HG03045 (cell line): Measurements from ENCODE around the gene AGPAT2.

ENCODE experiments used
- ATAC-seq: cut with Tn5 transposase; IDR thresholded peaks from one replicate; pipeline ENCODE4 v1.9.1; 2021; ENCODE audit warnings: mild to moderate bottlenecking, moderate library complexity; ENCODE audit not compliant: unreplicated experiment

Gene AGPAT2

GRCh38 chr9:136686794-136687711 is at the start of gene AGPAT2:
AGPAT2 (minus strand) TSS chr9:136687457; CDS start chr9:136687357, 100 bp downstream.
- peak; percentile 51 for ATAC-seq

DNA sequence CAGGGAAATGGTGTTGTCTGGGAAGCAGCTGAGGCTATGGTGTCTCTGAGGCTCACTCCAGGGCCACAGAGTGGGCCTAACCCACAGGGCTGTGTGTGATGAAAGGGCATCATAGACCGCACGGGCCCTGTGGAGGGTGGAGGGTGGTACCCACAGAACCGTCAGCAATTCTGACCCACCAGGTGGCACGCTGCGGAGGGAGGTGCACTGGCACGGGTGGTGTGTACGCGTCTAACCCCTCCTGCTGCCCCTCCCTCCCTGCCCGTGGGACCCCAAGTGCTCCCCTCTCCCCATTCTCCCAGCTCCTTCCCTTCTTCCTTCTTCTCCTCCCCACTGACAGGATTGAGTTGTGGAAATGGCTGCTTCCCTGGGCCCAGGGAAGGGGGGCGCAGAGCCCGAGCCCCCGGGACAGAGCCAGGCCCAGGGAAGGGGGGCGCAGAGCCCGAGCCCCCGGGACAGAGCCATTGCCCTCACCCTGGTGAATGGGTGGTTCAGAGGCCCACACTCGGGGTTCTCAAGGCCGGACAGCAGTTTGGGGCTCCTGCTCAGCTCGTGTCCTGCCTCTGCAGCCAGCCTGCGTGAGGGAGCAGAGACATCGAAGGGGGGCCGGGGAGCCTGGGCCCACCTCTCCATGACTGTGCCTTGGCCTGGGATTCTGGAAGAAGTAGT is 48.7 kb upstream of the AGPAT2 start:
- ATAC-seq: no peak

DNA sequence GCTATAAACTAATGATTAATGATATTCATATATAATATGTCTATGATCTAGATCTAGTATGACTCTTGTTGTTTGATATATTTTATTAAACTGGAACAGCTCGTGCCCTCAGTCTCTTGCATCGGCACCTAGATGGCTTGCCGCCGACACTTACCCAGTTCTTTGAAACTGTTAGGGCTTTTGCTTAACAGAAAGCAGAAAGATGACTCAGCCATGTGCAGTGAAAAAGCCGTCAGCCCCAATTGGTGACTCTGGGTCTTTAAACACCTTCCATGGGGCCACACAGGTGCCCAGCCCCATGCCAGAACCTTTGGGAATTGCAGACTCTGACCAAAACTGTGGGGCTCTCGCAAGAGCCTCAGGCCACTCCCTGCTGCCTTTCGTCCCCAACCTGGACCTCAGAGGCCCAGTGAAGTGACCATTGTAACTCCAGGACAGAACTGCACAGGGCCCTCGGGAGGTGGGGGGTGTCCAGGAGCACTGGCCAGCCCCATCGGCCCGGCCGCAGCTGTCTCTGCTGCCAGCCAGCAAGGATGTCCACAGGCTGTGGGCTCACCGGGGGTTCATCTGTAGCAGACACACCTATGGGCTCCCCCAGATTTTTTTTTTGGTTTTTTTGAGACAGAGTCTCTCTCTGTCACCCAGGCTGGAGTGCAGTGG is 47.7 kb upstream of the AGPAT2 start:
- no peak for ATAC-seq

- no peak for ATAC-seq
Observed at GRCh38 chr9:136733611-136734010, 46.4 kb upstream of the AGPAT2 start.

- no peak for ATAC-seq
Observed at GRCh38 chr9:136732444-136733178, 45.4 kb upstream of the AGPAT2 start.

- no peak for ATAC-seq
Observed at GRCh38 chr9:136729926-136730325, 42.7 kb upstream of the AGPAT2 start.

DNA sequence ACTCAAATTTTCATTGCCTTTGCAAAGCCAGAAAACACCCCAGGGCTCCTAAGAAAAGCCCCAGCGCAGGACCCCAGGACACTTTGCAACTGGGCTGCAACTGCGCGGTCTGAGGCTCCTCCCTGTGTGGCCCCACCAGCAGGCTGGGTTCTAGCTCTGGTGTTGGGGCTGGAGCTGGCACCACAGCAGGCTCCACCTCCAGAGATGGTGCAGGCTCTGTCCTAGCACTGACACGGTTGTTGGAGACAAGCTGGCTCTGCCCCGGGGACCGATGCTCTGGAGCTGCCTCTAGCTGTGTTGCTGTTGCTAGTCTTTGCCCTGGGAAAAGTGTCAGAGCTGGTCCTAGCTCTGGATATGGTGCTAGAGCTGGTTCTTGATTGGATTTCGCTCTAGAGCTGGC is 41.9 kb upstream of the AGPAT2 start:
- ATAC-seq: no peak

- ATAC-seq: peak; percentile 18
Observed at GRCh38 chr9:136728548-136729123, 41.4 kb upstream of the AGPAT2 start.

DNA sequence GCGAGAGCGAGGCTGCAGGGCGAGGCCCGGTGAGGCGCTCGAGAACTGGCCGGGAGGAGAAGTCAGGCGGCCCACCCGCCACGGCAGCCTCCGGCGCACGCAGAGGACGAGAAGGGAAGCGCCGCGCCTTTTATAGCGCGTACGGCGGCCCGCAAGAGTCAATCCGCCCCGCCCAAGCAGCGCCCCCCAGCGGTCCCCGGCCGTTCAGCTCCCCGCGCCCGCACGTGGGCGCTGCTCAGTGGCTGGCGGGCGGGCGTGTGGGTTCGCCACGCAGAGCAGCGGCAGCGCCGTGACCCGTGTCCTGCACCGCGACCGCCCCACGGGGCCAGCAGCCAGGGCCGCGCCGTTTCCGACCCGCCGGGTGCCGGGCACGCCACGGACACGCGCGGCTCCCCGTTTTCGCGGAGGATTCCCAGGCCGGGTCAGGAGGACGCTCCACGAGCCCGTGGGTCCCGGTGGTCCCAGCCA is 40.9 kb upstream of the AGPAT2 start:
- peak; percentile 72 for ATAC-seq

DNA sequence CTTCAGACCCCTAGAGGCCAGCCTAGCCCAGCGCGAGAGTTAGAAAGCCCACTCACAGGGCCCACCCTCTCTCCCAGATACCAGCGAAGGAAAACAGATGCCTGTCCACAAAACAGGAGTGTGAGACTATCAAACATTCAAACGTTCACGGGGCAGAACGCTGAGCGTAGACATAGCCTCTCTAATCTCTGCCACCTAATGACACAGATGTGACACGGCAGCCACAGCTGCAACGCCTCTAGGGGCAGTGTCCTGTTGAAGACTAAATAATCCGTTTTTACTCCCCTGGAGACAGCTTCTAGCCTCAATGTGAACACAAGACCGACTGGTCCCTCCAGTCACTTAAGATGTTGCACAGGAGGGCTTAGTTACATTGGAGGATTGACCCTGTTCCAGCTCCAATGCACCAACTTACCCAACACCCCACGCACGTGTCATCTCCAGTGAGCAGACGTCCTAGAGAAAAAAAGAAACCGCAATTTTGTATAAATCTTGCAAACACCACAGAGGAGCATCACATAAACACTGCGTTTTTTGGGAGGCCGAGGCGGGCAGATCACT is 39.5 kb upstream of the AGPAT2 start:
- ATAC-seq: no peak

DNA sequence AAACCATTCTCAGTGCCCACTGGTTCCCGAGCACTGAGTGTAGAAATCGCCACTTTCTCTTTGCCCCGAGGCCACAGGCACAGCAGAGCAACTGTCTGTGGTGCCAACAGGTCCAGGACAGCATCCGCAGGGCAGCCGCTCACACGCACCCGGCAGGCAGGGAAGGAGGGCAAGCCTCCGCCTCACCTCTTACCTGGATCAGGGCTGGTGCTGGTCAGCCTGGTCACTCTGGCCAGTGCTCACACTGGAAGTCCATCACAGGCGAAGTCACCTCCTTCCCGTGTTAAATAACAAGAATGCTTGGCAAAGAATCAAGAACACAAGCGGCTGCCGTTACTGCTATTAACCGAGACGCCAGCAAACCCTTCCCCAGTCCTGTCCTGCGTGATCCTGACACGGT is 38.9 kb upstream of the AGPAT2 start:
- no peak for ATAC-seq

GRCh38 chr9:136725612-136726011 is 38.4 kb upstream of the AGPAT2 start:
- ATAC-seq: no peak

DNA sequence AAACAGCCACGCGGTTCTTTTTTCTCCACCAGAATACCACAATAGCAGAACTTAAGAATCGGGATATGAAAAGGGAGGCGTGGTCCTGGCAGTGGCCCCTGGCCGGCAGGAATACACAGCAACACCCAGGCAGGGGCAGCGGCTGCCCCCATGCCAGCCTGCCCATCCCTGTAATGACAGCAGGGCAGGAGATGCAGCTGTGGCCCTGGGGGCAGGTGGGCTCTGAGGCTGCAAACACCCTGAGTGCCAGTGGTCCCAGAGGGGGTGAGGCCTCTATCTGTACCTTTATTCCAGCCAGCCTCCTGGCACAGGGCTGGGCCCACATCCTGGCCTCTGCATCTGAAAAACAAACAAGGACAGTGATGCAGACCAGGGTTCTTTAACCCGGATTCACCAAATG is 37.5 kb upstream of the AGPAT2 start:
- ATAC-seq: no peak

DNA sequence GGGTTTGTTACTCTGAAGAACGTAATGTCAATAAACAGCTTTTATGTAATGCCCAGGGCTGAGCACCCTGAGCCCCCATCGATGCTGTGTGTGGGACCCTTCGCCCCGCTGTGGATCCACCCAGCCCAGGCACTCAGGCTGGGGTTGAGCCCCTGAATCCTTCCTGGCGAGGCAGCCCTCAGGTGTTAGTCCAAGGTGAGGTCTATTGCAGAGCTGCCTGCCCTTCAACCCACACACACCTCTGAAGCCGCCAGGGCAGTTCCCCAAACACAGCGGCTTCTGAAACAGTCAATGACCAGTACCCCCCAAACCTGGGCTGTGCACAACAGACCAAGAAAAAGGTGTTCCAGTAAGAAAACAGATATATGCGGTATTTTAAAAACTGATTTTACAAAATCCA is 36.7 kb upstream of the AGPAT2 start:
- ATAC-seq: no peak

DNA sequence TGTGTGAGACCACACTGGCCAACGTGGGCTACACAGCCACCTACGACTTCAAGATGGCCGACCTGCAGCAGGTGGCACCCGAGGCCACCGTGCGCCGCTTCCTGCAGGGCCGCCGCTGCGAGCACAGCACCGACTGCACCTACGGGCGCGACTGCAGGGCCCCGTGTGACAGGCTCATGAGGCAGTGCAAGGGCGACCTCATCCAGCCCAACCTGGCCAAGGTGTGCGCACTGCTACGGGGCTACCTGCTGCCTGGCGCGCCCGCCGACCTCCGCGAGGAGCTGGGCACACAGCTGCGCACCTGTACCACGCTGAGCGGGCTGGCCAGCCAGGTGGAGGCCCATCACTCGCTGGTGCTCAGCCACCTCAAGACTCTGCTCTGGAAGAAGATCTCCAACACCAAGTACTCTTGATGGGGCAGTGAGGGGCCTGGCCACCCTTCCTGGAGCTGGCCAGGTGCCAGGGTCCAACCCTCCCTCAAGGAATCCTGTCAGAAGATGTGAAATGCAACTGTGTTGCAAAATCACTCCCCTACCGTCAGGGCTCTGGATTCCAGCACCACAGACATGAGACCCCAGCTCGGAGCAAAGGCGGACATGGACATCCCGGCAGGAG is 36.2 kb upstream of the AGPAT2 start:
- ATAC-seq: no peak

DNA sequence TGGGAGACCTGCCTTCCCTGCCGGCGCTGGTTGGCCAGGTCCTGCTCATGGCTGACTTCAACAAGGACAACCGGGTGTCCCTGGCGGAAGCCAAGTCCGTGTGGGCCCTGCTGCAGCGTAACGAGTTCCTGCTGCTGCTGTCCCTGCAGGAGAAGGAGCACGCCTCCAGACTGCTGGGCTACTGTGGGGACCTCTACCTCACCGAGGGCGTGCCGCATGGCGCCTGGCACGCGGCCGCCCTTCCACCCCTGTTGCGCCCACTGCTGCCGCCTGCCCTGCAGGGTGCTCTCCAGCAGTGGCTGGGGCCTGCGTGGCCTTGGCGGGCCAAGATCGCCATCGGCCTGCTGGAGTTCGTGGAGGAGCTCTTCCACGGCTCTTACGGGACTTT is 35.7 kb upstream of the AGPAT2 start:
- ATAC-seq: no peak

GRCh38 chr9:136722093-136722968 is 35.1 kb upstream of the AGPAT2 start:
- ATAC-seq: no peak

DNA sequence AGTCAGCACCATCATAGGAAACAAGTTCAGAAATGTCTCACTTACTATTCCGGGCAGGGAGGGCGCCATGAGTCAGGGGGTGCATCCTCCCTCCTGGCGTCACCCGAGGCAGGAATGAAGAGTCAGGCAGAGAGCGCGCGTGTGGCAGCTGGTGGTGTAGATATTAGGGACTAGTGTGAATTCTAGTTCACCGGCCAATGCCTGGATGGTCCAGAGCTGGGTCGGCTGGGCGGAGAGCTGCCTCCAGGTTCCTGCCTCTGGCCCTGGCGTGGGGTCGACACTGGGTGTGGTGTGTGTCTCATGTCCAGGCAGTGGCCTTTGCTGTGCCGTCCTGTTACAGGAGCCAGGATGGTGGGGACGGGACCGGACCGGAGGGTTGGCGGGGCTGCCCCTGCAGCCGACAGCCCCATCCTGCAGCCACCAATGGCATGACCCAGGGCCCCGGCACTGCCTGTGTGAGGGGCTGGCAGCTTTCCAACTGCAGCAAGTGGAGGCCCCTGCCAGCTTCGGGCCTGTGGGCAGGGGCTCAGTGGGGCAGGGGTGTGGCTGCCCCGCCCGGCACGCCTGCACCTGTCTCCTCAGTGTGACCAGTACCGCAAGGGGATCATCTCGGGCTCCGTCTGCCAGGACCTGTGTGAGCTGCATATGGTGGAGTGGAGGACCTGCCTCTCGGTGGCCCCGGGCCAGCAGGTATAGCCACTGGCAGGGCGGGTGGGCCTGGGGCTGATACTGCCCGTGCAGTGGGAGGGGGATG is 34.3 kb upstream of the AGPAT2 start:
- no peak for ATAC-seq
